OCI-LY7 (cell line): ENCODE measurements around the gene KRTAP10-10. TPM values are rescaled to one million over a fixed set of nuclear protein-coding genes. Genes with fewer than 3 reads are reported as not detected.
"Not testable (repeated sequence)": the region's sequence is repeated elsewhere in the genome, so short reads cannot be mapped to it uniquely, and the experiment has no call there.

Experiments used
- BruUV-seq: library from RNA; stranded (reverse); fragments of 400-500 nt; replicated peaks from 2 replicates; lab custom pipeline; 2021; lab: Mats Ljungman, UMichigan
- CTCF ChIA-PET: fragments of 300-600 bp; sonication (Branson Sonifier 250); formaldehyde crosslinking; loops from one replicate; lab custom pipeline; 2022; ENCODE audit warnings: antibody characterized with exemption; ENCODE audit not compliant: unreplicated experiment; lab: Charles Lee
- POLR2A ChIA-PET: fragments of 300-600 bp; sonication (Branson Sonifier 250); formaldehyde crosslinking; loops from one replicate; lab custom pipeline; 2022; ENCODE audit warnings: antibody characterized with exemption; lab: Charles Lee
- DNase-seq: peaks from one replicate; pipeline ENCODE4 v3.0.0-alpha.2; 2015; ENCODE audit warnings: low spot score
- H2AFZ ChIP-seq: fragments of 200-600 bp; sonication (generic), shearing (Covaris generic); 2 replicates; pipeline ENCODE4 v1.6.1; 2014; ENCODE audit warnings: mild to moderate bottlenecking, antibody characterized with exemption, low read length, moderate library complexity
- H3K27ac ChIP-seq: fragments of 200-600 bp; sonication (generic); 2 replicates; pipeline ENCODE4 v1.5.1; 2014; ENCODE audit warnings: mixed run types, low read depth, mild to moderate bottlenecking, moderate library complexity, low read length, inconsistent platforms; ENCODE audit not compliant: poor library complexity, severe bottlenecking
- H3K36me3 ChIP-seq: fragments of 200-600 bp; sonication (generic); 2 replicates; pipeline ENCODE4 v1.6.1; 2014; ENCODE audit warnings: mild to moderate bottlenecking, antibody characterized with exemption, low read length, moderate library complexity, mixed read lengths; ENCODE audit not compliant: insufficient read depth
- H3K4me1 ChIP-seq: fragments of 200-600 bp; sonication (generic); 2 replicates; pipeline ENCODE4 v1.5.1; 2014; ENCODE audit warnings: mild to moderate bottlenecking, low read length; ENCODE audit not compliant: insufficient read depth, poor library complexity, severe bottlenecking
- H3K4me2 ChIP-seq: fragments of 200-600 bp; sonication (generic); 2 replicates; pipeline ENCODE4 v1.6.1; 2014; ENCODE audit warnings: mild to moderate bottlenecking, low read length
- H3K4me3 ChIP-seq: fragments of 200-600 bp; sonication (generic); 2 replicates; pipeline ENCODE4 v1.5.1; 2014; ENCODE audit warnings: mild to moderate bottlenecking, low read depth, low read length; ENCODE audit not compliant: poor library complexity, severe bottlenecking
- H3K79me2 ChIP-seq: fragments of 200-600 bp; sonication (generic); 2 replicates; pipeline ENCODE4 v1.6.1; 2016; ENCODE audit warnings: low read depth, mild to moderate bottlenecking, low read length, moderate library complexity, mixed read lengths; ENCODE audit not compliant: insufficient read depth
- H3K9me2 ChIP-seq: fragments of 200-600 bp; sonication (generic); 2 replicates; pipeline ENCODE4 v1.6.1; 2016; ENCODE audit warnings: mild to moderate bottlenecking, low read length, mixed read lengths; ENCODE audit not compliant: insufficient read depth
- H3K9me3 ChIP-seq: fragments of 200-600 bp; sonication (generic); 2 replicates; pipeline ENCODE4 v1.6.1; 2014; ENCODE audit warnings: mild to moderate bottlenecking, mixed run types, low read length, mixed read lengths
- H4K20me1 ChIP-seq: fragments of 200-600 bp; sonication (generic); 2 replicates; pipeline ENCODE4 v1.6.1; 2014; ENCODE audit warnings: mild to moderate bottlenecking, antibody characterized with exemption, low read length, moderate library complexity, mixed read lengths; ENCODE audit not compliant: insufficient read depth
- CTCF ChIP-seq: fragments of 200-600 bp; sonication (generic); conservative IDR thresholded peaks from 2 replicates; pipeline ENCODE4 v1.5.1; 2014; ENCODE audit warnings: mild to moderate bottlenecking, antibody characterized with exemption, low read length, moderate library complexity, mixed read lengths
- EZH2phosphoT487 ChIP-seq: fragments of 200-600 bp; sonication (generic); IDR thresholded peaks from 2 replicates; pipeline ENCODE4 v1.6.1; 2018; ENCODE audit warnings: low read depth, borderline replicate concordance, mild to moderate bottlenecking, mixed run types, antibody characterized with exemption, low read length, moderate library complexity, mixed read lengths
- intact Hi-C: fragments of 100-400 bp; cut with micrococcal nuclease; formaldehyde crosslinking; loops from one replicate; pipeline ENCODE4 v1.10.0; 2022; ENCODE audit not compliant: unreplicated experiment
- total RNA-seq, 2 experiments: library from RNA; depleted of rRNA in 1 of 2; stranded (reverse); fragments of >200 nt in 1 of 2; shearing (Covaris generic) in 1 of 2; gene quantifications; 2 replicates each; pipeline ENCODE4 v1.2.3, GENCODE V29; 2014 to 2022

KRTAP10-10 gene
- total RNA-seq, 2 experiments from 2014 or later, result not detected

GRCh38 chr21:44636209-44637017 is 743 bp upstream of the KRTAP10-10 start:
- POLR2A ChIA-PET, result no interaction called here
- no peaks in the 10 kb centered on the region for H3K36me3 ChIP-seq
- intact Hi-C loops, result no loop called here
- no TSS peak for BruUV-seq
- no peaks in the 10 kb centered on the region for H4K20me1 ChIP-seq
- CTCF ChIA-PET, result no interaction called here
- H3K79me2 ChIP-seq, result no peaks in the 10 kb centered on the region
- H2AFZ ChIP-seq, result no peak overlapping the region
- H3K4me2 ChIP-seq, result no peak overlapping the region
- H3K4me3 ChIP-seq, result no peak overlapping the region
- no peak overlapping the region for H3K27ac ChIP-seq
- H3K4me1 ChIP-seq, result no peaks in the 10 kb centered on the region
- TF ChIP-seq CTCF (no peak), EZH2phosphoT487 (no peak)
- no peak for DNase-seq
- no peaks in the 10 kb centered on the region for H3K9me2 ChIP-seq
- no peaks in the 10 kb centered on the region for H3K9me3 ChIP-seq

GRCh38 chr21:44637851-44638348 is 744 bp downstream of the KRTAP10-10 start:
- POLR2A ChIA-PET, BruUV-seq, H3K9me2 ChIP-seq, H3K27ac ChIP-seq, H3K79me2 ChIP-seq, H4K20me1 ChIP-seq, intact Hi-C loops, H3K4me2 ChIP-seq, H3K4me3 ChIP-seq, H2AFZ ChIP-seq, DNase-seq, CTCF ChIA-PET, H3K9me3 ChIP-seq, H3K4me1 ChIP-seq, H3K36me3 ChIP-seq: not testable (repeated sequence)

- intact Hi-C loops, H3K9me3 ChIP-seq, H3K4me3 ChIP-seq, BruUV-seq, H3K4me1 ChIP-seq, POLR2A ChIA-PET, H3K79me2 ChIP-seq, H3K4me2 ChIP-seq, H3K27ac ChIP-seq, DNase-seq, H4K20me1 ChIP-seq, H3K9me2 ChIP-seq, H3K36me3 ChIP-seq, CTCF ChIA-PET, H2AFZ ChIP-seq: not testable (repeated sequence)
Measured at GRCh38 chr21:44638506-44639330, 1.6 kb downstream of the KRTAP10-10 start.
